Sigmoid colon (tissue), 4 donors: ENCODE results near the gene HMCN1.

ENCODE experiments used
- CTCF ChIP-seq, 4 experiments: fragments of 450-650 bp in 3 of 4; fragments of 200-600 bp in 1 of 4; IDR thresholded peaks; one replicate each; pipeline ENCODE4 v1.5.1; 2016 to 2019; ENCODE audit warnings: antibody characterized with exemption in 4 of 4, mild to moderate bottlenecking in 3 of 4, moderate library complexity in 2 of 4
- POLR2AphosphoS5 ChIP-seq, 4 donors: sonication (generic); formaldehyde crosslinking; IDR thresholded peaks; one replicate each; pipeline ENCODE4 v1.6.1; 2017; ENCODE audit warnings: antibody characterized with exemption in 4 of 4

- TF ChIP-seq POLR2AphosphoS5 (IDR thresholded peaks at IDR 0.05) = no peak
- no peak for TF ChIP-seq CTCF (IDR thresholded peaks at IDR 0.05)
Observed at GRCh38 chr1:185834371-185834905, 100.2 kb downstream of the HMCN1 start.
